Measurements from ENCODE around the gene U2SURP.

The U2SURP gene

DNA sequence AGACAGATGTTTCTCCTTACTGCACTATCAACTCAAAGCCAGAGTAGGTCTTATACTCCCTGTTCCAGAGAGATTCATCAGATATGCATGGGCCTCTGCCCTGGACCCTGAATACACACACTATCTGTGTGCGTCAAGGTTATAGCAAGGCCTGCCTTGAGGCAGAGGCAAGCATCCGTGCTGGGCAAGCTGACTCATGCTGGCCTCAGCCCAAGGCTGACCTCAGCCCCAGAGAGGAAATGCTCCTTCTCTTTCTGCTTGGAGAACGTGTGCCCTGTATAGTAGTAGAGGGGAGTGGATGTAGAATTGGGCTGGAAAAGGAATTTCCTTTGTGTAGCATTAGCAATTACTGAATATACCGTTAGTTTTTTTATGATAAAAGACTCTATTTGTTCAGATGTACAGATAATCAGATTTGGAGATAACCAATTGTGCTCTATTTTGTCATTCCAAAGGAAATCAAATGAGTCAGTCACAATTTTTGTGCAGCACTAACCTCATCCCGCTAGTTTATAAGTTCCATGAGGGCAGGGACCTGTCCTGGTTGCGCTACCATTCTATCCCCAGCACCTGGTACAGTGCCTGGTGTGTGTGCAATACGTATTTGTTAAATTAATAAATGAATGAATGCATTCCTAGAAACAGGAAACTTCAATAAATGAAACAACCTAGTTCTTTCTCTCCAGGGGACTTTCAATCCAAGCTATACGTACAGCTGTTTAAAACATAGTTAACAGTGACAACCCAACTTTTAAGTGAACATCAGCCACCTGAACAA is 24.6 kb upstream of the U2SURP start:
- peaks cover 0 to 5% (median 5%) of the 10 kb centered on the region in 4 experiments for H3K4me1 ChIP-seq (ENCODE audit: control extremely low read depth in 1 of 4, control insufficient read depth in 4 of 4, insufficient read depth in 4 of 4, low read length in 3 of 4)
- POLR2A ChIA-PET = no interaction called here
- CTCF ChIA-PET = interaction anchor here (1.1 to 1.2 kb wide), 2 partner anchors 16 to 65 kb away, joined by 3 read pairs; no protein-coding TSS in a partner anchor
- H3K4me3 ChIP-seq (ENCODE audit: control insufficient read depth in 1 of 7, extremely low read depth in 1 of 7, insufficient read depth in 4 of 7, low read depth in 2 of 7, low read length in 6 of 7) = peak overlapping the region in 1 of 7 experiments; percentile 8
- no peak overlapping the region for H3K27ac ChIP-seq (ENCODE audit: insufficient read depth in 1 of 2, low read depth in 1 of 2, low read length in 2 of 2, poor library complexity in 1 of 2, severe bottlenecking in 2 of 2)
- H3K27me3 ChIP-seq (replicated peaks in 2 of 5; ENCODE audit: control insufficient read depth in 4 of 5, insufficient read depth in 5 of 5, low read length in 4 of 5) = no peaks in the 10 kb centered on the region
- H3K9me3 ChIP-seq (ENCODE audit: control extremely low read depth in 1 of 5, control insufficient read depth in 4 of 5, insufficient read depth in 2 of 5, low read depth in 1 of 5, low read length in 4 of 5) = no peaks in the 10 kb centered on the region
- peak; percentile 49 to 72 (median 68) for DNase-seq
- WGBS (ENCODE audit: insufficient coverage) = 50% methylated on average over 4 of the region's 8 CpGs
- H3K36me3 ChIP-seq (ENCODE audit: control insufficient read depth in 4 of 4, insufficient read depth in 4 of 4, low read length in 3 of 4) = no peaks in the 10 kb centered on the region

DNA sequence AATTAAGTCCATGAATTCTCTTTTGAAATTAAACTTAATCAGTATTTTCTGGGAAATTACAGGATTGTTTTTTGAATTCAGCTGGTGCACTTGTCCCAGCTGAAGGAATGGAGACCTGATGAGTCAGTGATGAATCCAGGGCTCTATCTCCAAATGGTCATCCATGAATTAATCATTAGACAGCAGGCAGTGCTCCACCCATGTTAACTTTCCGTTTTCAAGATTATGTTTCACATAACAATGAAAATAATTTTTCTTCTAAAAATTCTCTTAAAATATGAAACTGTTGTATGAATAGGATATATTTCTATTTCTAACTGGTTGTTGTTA is 24.0 kb upstream of the U2SURP start:
- H3K4me3 ChIP-seq (ENCODE audit: control insufficient read depth in 1 of 7, extremely low read depth in 1 of 7, insufficient read depth in 4 of 7, low read depth in 2 of 7, low read length in 6 of 7) = no peak overlapping the region
- peaks cover 0 to 5% (median 5%) of the 10 kb centered on the region in 4 experiments for H3K4me1 ChIP-seq (ENCODE audit: control extremely low read depth in 1 of 4, control insufficient read depth in 4 of 4, insufficient read depth in 4 of 4, low read length in 3 of 4)
- no peaks in the 10 kb centered on the region for H3K9me3 ChIP-seq (ENCODE audit: control extremely low read depth in 1 of 5, control insufficient read depth in 4 of 5, insufficient read depth in 2 of 5, low read depth in 1 of 5, low read length in 4 of 5)
- CTCF ChIA-PET = interaction anchor here (1.1 to 1.2 kb wide), 2 partner anchors 15 to 65 kb away, joined by 3 read pairs; no protein-coding TSS in a partner anchor
- no peaks in the 10 kb centered on the region for H3K27me3 ChIP-seq (replicated peaks in 2 of 5; ENCODE audit: control insufficient read depth in 4 of 5, insufficient read depth in 5 of 5, low read length in 4 of 5)
- POLR2A ChIA-PET = interaction anchor here (1.3 kb wide), 1 partner anchor 13 kb away, joined by 3 read pairs; no protein-coding TSS in a partner anchor
- H3K36me3 ChIP-seq (ENCODE audit: control insufficient read depth in 4 of 4, insufficient read depth in 4 of 4, low read length in 3 of 4) = no peaks in the 10 kb centered on the region
- WGBS (ENCODE audit: insufficient coverage) = no CpG with 5 or more reads among the region's 1 CpG
- no peak overlapping the region for H3K27ac ChIP-seq (ENCODE audit: insufficient read depth in 1 of 2, low read depth in 1 of 2, low read length in 2 of 2, poor library complexity in 1 of 2, severe bottlenecking in 2 of 2)
- no peak for DNase-seq

- Histone ChIP-seq H3K27me3 (replicated peaks in 2 of 5; ENCODE audit: control insufficient read depth in 4 of 5, insufficient read depth in 5 of 5, low read length in 4 of 5) (peaks cover 0 to 2% (median 0%) of the 10 kb centered on the region in 5 experiments), H3K4me3 (ENCODE audit: control insufficient read depth in 1 of 7, extremely low read depth in 1 of 7, insufficient read depth in 4 of 7, low read depth in 2 of 7, low read length in 6 of 7) (no peak overlapping the region), H3K27ac (ENCODE audit: insufficient read depth in 1 of 2, low read depth in 1 of 2, low read length in 2 of 2, poor library complexity in 1 of 2, severe bottlenecking in 2 of 2) (no peak overlapping the region), H3K36me3 (ENCODE audit: control insufficient read depth in 4 of 4, insufficient read depth in 4 of 4, low read length in 3 of 4) (no peaks in the 10 kb centered on the region), H3K4me1 (ENCODE audit: control extremely low read depth in 1 of 4, control insufficient read depth in 4 of 4, insufficient read depth in 4 of 4, low read length in 3 of 4) (peaks cover 0 to 5% (median 5%) of the 10 kb centered on the region in 4 experiments), H3K9me3 (ENCODE audit: control extremely low read depth in 1 of 5, control insufficient read depth in 4 of 5, insufficient read depth in 2 of 5, low read depth in 1 of 5, low read length in 4 of 5) (no peaks in the 10 kb centered on the region)
- POLR2A ChIA-PET = no interaction called here
- CTCF ChIA-PET = interaction anchor here (0.8 to 1.7 kb wide), 8 partner anchors 8 to 167 kb away, joined by 3 to 5 read pairs (median 4); no protein-coding TSS in a partner anchor
- 100% methylated on average over 2 of the region's 3 CpGs for WGBS (ENCODE audit: insufficient coverage)
- DNase-seq = no peak
Observed at GRCh38 chr3:142981108-142981507, 20.3 kb upstream of the U2SURP start.

DNA sequence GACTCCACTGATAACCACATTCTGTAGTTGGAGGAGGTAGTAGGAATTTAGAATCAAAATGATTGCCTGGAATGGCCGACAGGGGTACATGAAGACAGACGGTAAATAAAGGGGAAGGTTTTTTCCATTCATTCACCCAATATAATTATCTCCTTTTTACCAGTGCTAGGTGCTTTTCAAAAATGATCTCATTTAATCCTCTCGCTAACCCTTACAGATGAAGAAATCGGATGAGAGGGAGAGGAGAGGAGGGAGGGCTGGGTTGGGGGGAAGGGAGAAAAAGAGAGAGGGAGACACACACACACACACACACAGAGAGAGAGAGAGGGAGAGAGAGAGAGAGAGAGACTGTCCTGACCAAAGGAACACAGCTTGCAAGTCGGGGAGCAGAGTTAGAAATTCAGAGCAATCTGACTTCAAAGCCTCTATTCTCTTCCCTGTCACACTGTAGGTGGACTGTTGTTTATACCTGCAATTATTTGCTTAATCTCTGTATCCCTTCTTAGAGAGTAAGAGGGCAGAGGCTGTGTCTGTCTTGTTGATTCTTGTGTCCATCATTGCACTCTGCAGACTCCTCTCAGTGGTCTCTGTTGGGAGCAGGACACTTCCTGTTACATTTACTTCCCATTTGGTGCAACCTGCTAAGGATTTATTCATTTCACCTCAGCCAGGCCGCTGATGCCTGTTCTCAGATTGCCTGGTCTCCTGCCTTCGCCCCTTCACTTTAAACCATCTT is 19.2 kb upstream of the U2SURP start:
- Histone ChIP-seq H3K9me3 (ENCODE audit: control extremely low read depth in 1 of 5, control insufficient read depth in 4 of 5, insufficient read depth in 2 of 5, low read depth in 1 of 5, low read length in 4 of 5) (no peaks in the 10 kb centered on the region), H3K4me1 (ENCODE audit: control extremely low read depth in 1 of 4, control insufficient read depth in 4 of 4, insufficient read depth in 4 of 4, low read length in 3 of 4) (no peaks in the 10 kb centered on the region), H3K27me3 (replicated peaks in 2 of 5; ENCODE audit: control insufficient read depth in 4 of 5, insufficient read depth in 5 of 5, low read length in 4 of 5) (peaks cover 0 to 2% (median 0%) of the 10 kb centered on the region in 5 experiments), H3K27ac (ENCODE audit: insufficient read depth in 1 of 2, low read depth in 1 of 2, low read length in 2 of 2, poor library complexity in 1 of 2, severe bottlenecking in 2 of 2) (no peak overlapping the region), H3K4me3 (ENCODE audit: control insufficient read depth in 1 of 7, extremely low read depth in 1 of 7, insufficient read depth in 4 of 7, low read depth in 2 of 7, low read length in 6 of 7) (no peak overlapping the region), H3K36me3 (ENCODE audit: control insufficient read depth in 4 of 4, insufficient read depth in 4 of 4, low read length in 3 of 4) (no peaks in the 10 kb centered on the region)
- DNase-seq = no peak
- ChIA-PET CTCF (interaction anchor here (0.8 to 1.7 kb wide), 5 partner anchors 9 to 168 kb away, joined by 3 to 5 read pairs (median 4); no protein-coding TSS in a partner anchor), POLR2A (no interaction called here)
- 94% methylated on average over 2 of the region's 7 CpGs for WGBS (ENCODE audit: insufficient coverage)

DNA sequence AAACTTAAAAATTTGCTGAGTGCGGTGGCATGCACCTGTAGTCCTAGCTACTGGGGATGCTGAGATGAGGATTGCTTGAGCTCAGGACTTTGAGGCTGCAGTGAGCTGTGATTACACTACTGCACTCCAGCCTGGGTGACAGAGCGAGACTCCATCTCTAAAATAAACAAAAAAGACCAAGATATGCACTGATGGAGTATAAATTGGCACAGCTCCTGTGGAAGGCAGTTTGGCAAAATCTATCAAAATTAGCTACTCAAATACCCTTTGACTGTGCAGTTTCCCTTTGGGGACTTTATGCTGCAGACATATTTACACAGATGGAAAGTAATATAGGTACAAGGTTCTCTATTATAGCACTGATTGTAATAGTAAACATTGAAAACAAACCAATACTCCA is 18.1 kb upstream of the U2SURP start:
- Histone ChIP-seq H3K27me3 (replicated peaks in 2 of 5; ENCODE audit: control insufficient read depth in 4 of 5, insufficient read depth in 5 of 5, low read length in 4 of 5) (peaks cover 0 to 2% (median 0%) of the 10 kb centered on the region in 5 experiments), H3K27ac (ENCODE audit: insufficient read depth in 1 of 2, low read depth in 1 of 2, low read length in 2 of 2, poor library complexity in 1 of 2, severe bottlenecking in 2 of 2) (no peak overlapping the region), H3K4me3 (ENCODE audit: control insufficient read depth in 1 of 7, extremely low read depth in 1 of 7, insufficient read depth in 4 of 7, low read depth in 2 of 7, low read length in 6 of 7) (no peak overlapping the region), H3K4me1 (ENCODE audit: control extremely low read depth in 1 of 4, control insufficient read depth in 4 of 4, insufficient read depth in 4 of 4, low read length in 3 of 4) (no peaks in the 10 kb centered on the region), H3K36me3 (ENCODE audit: control insufficient read depth in 4 of 4, insufficient read depth in 4 of 4, low read length in 3 of 4) (no peaks in the 10 kb centered on the region), H3K9me3 (ENCODE audit: control extremely low read depth in 1 of 5, control insufficient read depth in 4 of 5, insufficient read depth in 2 of 5, low read depth in 1 of 5, low read length in 4 of 5) (no peaks in the 10 kb centered on the region)
- no peak for DNase-seq
- WGBS (ENCODE audit: insufficient coverage) = 100% methylated on average over 1 of the region's 2 CpGs
- ChIA-PET POLR2A (no interaction called here), CTCF (interaction anchor here (0.6 kb wide), 1 partner anchor 29 kb away, joined by 3 read pairs; no protein-coding TSS in a partner anchor)

DNA sequence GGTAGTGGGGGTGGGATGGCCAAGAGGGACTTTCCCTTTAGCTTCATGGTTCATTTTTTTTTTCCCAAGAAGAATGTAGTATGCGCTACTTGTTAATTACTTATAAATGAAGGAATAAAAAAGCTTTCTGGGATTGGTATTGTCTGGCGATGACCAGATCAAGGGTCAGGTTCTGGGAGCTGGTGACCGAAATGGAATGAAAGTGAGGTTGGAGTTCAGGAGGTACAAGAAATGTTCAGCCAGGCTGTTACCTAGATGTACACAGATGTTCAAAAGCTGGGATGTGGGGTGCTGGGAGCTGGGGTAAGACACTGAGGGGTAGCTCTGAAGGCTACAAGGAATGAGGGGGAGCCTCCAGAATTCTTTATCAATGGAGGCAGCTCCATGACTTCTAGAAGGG is 17.1 kb upstream of the U2SURP start:
- Histone ChIP-seq H3K36me3 (ENCODE audit: control insufficient read depth in 4 of 4, insufficient read depth in 4 of 4, low read length in 3 of 4) (no peaks in the 10 kb centered on the region), H3K27ac (ENCODE audit: insufficient read depth in 1 of 2, low read depth in 1 of 2, low read length in 2 of 2, poor library complexity in 1 of 2, severe bottlenecking in 2 of 2) (no peak overlapping the region), H3K9me3 (ENCODE audit: control extremely low read depth in 1 of 5, control insufficient read depth in 4 of 5, insufficient read depth in 2 of 5, low read depth in 1 of 5, low read length in 4 of 5) (no peaks in the 10 kb centered on the region), H3K4me1 (ENCODE audit: control extremely low read depth in 1 of 4, control insufficient read depth in 4 of 4, insufficient read depth in 4 of 4, low read length in 3 of 4) (no peaks in the 10 kb centered on the region), H3K4me3 (ENCODE audit: control insufficient read depth in 1 of 7, extremely low read depth in 1 of 7, insufficient read depth in 4 of 7, low read depth in 2 of 7, low read length in 6 of 7) (no peak overlapping the region), H3K27me3 (replicated peaks in 2 of 5; ENCODE audit: control insufficient read depth in 4 of 5, insufficient read depth in 5 of 5, low read length in 4 of 5) (peaks cover 0 to 2% (median 0%) of the 10 kb centered on the region in 5 experiments)
- no peak for DNase-seq
- ChIA-PET POLR2A (interaction anchor here (0.6 kb wide), 1 partner anchor 868 kb away, joined by 4 read pairs; no protein-coding TSS in a partner anchor), CTCF (interaction anchor here (0.6 to 2.0 kb wide), 5 partner anchors 11 to 397 kb away, joined by 3 to 10 read pairs (median 3); no protein-coding TSS in a partner anchor)
- 95% methylated on average over 3 of the region's 3 CpGs for WGBS (ENCODE audit: insufficient coverage)

Data from common myeloid progenitor, CD34-positive (primary cell).